GM10847 (cell line): ENCODE results near the gene PHF21A.

ENCODE experiments used
- POLR2A ChIP-seq: IDR thresholded peaks from 2 replicates; pipeline ENCODE4 v1.6.1; 2011; ENCODE audit not compliant: insufficient read length; ENCODE audit errors: extremely low read depth

Gene PHF21A

GRCh38 chr11:46106530-46107407 is 14.5 kb downstream of the PHF21A start:
- TF ChIP-seq POLR2A = no peak

- TF ChIP-seq POLR2A = no peak
Measured at GRCh38 chr11:46105926-46106325, 15.3 kb downstream of the PHF21A start.

GRCh38 chr11:46105134-46105628 is 16.1 kb downstream of the PHF21A start:
- no peak for TF ChIP-seq POLR2A

- TF ChIP-seq POLR2A = no peak
Measured at GRCh38 chr11:46102843-46103242, 18.4 kb downstream of the PHF21A start.

GRCh38 chr11:46100670-46101069 is 20.6 kb downstream of the PHF21A start:
- no peak for TF ChIP-seq POLR2A

- no peak for TF ChIP-seq POLR2A
Measured at GRCh38 chr11:46099963-46100316, 21.3 kb downstream of the PHF21A start.

GRCh38 chr11:46090375-46090774 is 30.9 kb downstream of the PHF21A start:
- TF ChIP-seq POLR2A = no peak

- TF ChIP-seq POLR2A = no peak
Measured at GRCh38 chr11:46079662-46080061, 41.6 kb downstream of the PHF21A start.

GRCh38 chr11:46075928-46076327 is 45.3 kb downstream of the PHF21A start:
- TF ChIP-seq POLR2A = no peak

GRCh38 chr11:46075168-46075567 is 46.1 kb downstream of the PHF21A start:
- no peak for TF ChIP-seq POLR2A

GRCh38 chr11:46073632-46074031 is 47.6 kb downstream of the PHF21A start:
- TF ChIP-seq POLR2A = no peak

GRCh38 chr11:46072172-46072964 is 48.9 kb downstream of the PHF21A start:
- TF ChIP-seq POLR2A = no peak

GRCh38 chr11:46071091-46071490 is 50.2 kb downstream of the PHF21A start:
- TF ChIP-seq POLR2A = no peak

GRCh38 chr11:46069595-46069994 is 51.7 kb downstream of the PHF21A start:
- no peak for TF ChIP-seq POLR2A

GRCh38 chr11:46066335-46066734 is 54.9 kb downstream of the PHF21A start:
- no peak for TF ChIP-seq POLR2A

- TF ChIP-seq POLR2A = no peak
Measured at GRCh38 chr11:46065681-46066080, 55.6 kb downstream of the PHF21A start.
